SK-N-MC (cell line): Measurements from ENCODE around the gene PPARG.

Experiments
- DNase-seq: peaks from one replicate; pipeline ENCODE4 v3.0.0-alpha.2; 2011; ENCODE audit warnings: low read depth, low spot score
- H3K27ac ChIP-seq: fragments of 200-600 bp; sonication (generic); 2 replicates; pipeline ENCODE4 v1.5.1; 2016; ENCODE audit warnings: mixed run types
- H3K36me3 ChIP-seq: fragments of 200-600 bp; sonication (generic); 2 replicates; pipeline ENCODE4 v1.6.1; 2017; ENCODE audit warnings: antibody characterized with exemption, low read length, mixed read lengths; ENCODE audit not compliant: insufficient read depth
- H3K4me3 ChIP-seq: fragments of 200-600 bp; sonication (generic); 2 replicates; pipeline ENCODE4 v1.5.1; 2016
- H3K9ac ChIP-seq: fragments of 200-600 bp; sonication (generic); 2 replicates; pipeline ENCODE4 v1.8.0; 2017; ENCODE audit warnings: mixed run types, mixed read lengths; ENCODE audit not compliant: insufficient read length
- H3K9me3 ChIP-seq: fragments of 200-600 bp; sonication (generic); 2 replicates; pipeline ENCODE4 v1.6.1; 2017; ENCODE audit warnings: low read depth, mild to moderate bottlenecking, antibody characterized with exemption, low read length, moderate library complexity, mixed read lengths
- EZH2 ChIP-seq: fragments of 200-600 bp; sonication (generic); IDR thresholded peaks from one replicate; pipeline ENCODE4 v1.6.1; 2017; ENCODE audit warnings: antibody characterized with exemption
- FOXP2 ChIP-seq: optimal IDR thresholded peaks from 2 replicates; pipeline ENCODE3; 2011; ENCODE audit warnings: mild to moderate bottlenecking, moderate library complexity; ENCODE audit not compliant: insufficient read depth; ENCODE audit errors: extremely low read length, control extremely low read depth
- POLR2AphosphoS5 ChIP-seq: IDR thresholded peaks from 2 replicates; pipeline ENCODE4 v1.6.1; 2012; ENCODE audit warnings: mild to moderate bottlenecking, low read depth, low read length, borderline replicate concordance

The PPARG gene

DNA sequence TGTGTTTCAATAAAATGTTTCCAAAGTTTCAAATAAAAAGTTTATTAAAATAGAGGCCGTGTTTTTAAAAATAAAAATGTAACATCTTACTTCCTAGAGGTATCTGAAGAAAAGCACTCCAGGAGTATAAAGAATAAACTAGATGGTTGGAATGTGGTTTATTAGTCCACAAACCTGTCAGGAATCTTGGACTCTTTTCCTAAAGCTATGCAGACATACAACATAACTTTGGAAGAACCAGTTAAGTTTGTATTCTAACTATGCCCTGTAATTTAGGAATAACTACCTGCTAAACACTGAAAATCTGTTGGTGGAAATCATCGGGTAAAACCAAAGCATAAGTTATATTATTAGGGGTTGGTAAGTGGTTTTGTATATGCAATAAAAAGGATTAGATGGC lies 51.6 kb downstream of the PPARG start:
- no peak overlapping the region for H3K4me3 ChIP-seq
- no peaks in the 10 kb centered on the region for H3K9me3 ChIP-seq
- no peak overlapping the region for H3K9ac ChIP-seq
- H3K36me3 ChIP-seq = no peaks in the 10 kb centered on the region
- H3K27ac ChIP-seq = no peak overlapping the region
- no peak for DNase-seq
- TF ChIP-seq FOXP2 = no peak

- Histone ChIP-seq H3K36me3 (no peaks in the 10 kb centered on the region), H3K27ac (no peak overlapping the region), H3K9me3 (no peaks in the 10 kb centered on the region), H3K9ac (no peak overlapping the region), H3K4me3 (no peak overlapping the region)
- TF ChIP-seq POLR2AphosphoS5 (no peak), FOXP2 (no peak), EZH2 (no peak)
- DNase-seq = no peak
These were observed 53.3 kb downstream of the PPARG start for GRCh38 chr3:12342151-12342550.

DNA sequence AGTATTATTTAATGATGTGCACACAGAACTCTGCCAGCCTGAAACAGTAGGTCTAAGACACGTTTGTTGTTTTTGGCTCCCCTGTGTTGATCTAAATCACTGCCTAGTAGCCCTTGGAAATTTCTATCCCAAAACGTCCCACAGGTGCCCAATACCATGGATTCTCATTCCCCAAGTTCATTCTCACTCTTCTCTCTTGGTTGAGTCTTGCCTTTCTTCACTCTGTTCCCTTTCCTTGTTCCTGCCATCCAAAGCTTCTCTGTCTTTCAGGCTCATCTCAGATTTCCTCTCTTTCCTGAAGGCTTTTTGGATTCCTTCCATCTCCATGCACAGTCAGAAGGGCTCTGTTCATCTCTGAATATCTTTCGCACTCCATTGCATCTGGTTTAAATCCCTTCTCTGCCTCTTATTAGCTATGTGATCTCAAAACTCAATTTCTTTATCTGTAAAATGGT lies 54.2 kb downstream of the PPARG start:
- no peaks in the 10 kb centered on the region for H3K36me3 ChIP-seq
- DNase-seq = no peak

DNA sequence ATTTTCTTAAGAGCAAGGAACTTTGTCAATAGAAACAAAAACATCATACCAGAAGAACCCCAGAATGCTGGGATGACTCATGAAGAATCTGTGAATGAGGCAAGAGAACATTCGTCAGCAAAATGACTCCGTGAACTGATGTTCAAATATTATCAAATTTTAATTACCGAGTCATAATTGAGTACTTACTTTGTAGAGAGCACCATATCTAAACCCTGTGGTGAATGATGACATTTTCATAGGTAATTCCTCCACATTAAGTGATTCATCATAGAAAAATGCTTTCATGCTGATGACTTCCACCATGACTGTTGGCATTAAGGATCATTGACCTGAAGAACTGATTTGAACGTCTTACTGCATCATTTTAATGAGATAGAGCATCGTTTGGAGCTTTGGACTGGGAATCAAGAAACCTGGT lies 56.3 kb downstream of the PPARG start:
- Histone ChIP-seq H3K9me3 (no peaks in the 10 kb centered on the region), H3K36me3 (no peaks in the 10 kb centered on the region), H3K4me3 (no peak overlapping the region), H3K27ac (no peak overlapping the region), H3K9ac (no peak overlapping the region)
- no peak for DNase-seq
- TF ChIP-seq FOXP2 (no peak), EZH2 (no peak), POLR2AphosphoS5 (no peak)

More for the DNA sequence above, 54.2 kb downstream of the PPARG start:
- H3K4me3 ChIP-seq = no peak overlapping the region
- no peak overlapping the region for H3K27ac ChIP-seq
- H3K9me3 ChIP-seq = no peaks in the 10 kb centered on the region
- TF ChIP-seq POLR2AphosphoS5 = no peak
- no peak overlapping the region for H3K9ac ChIP-seq

GRCh38 chr3:12345584-12346494 lies 57.0 kb downstream of the PPARG start:
- H3K27ac ChIP-seq = no peak overlapping the region
- H3K9ac ChIP-seq = no peak overlapping the region
- H3K9me3 ChIP-seq = no peaks in the 10 kb centered on the region
- H3K4me3 ChIP-seq = no peak overlapping the region
- TF ChIP-seq POLR2AphosphoS5 (no peak), FOXP2 (no peak), EZH2 (no peak)
- DNase-seq = no peak
- no peaks in the 10 kb centered on the region for H3K36me3 ChIP-seq

- no peak overlapping the region for H3K9ac ChIP-seq
- no peak overlapping the region for H3K4me3 ChIP-seq
- H3K9me3 ChIP-seq = no peaks in the 10 kb centered on the region
- H3K27ac ChIP-seq = no peak overlapping the region
- H3K36me3 ChIP-seq = no peaks in the 10 kb centered on the region
- TF ChIP-seq POLR2AphosphoS5 = no peak
- no peak for TF ChIP-seq EZH2
- no peak for TF ChIP-seq FOXP2
- no peak for DNase-seq
These were observed 58.4 kb downstream of the PPARG start for GRCh38 chr3:12347301-12347700.

DNA sequence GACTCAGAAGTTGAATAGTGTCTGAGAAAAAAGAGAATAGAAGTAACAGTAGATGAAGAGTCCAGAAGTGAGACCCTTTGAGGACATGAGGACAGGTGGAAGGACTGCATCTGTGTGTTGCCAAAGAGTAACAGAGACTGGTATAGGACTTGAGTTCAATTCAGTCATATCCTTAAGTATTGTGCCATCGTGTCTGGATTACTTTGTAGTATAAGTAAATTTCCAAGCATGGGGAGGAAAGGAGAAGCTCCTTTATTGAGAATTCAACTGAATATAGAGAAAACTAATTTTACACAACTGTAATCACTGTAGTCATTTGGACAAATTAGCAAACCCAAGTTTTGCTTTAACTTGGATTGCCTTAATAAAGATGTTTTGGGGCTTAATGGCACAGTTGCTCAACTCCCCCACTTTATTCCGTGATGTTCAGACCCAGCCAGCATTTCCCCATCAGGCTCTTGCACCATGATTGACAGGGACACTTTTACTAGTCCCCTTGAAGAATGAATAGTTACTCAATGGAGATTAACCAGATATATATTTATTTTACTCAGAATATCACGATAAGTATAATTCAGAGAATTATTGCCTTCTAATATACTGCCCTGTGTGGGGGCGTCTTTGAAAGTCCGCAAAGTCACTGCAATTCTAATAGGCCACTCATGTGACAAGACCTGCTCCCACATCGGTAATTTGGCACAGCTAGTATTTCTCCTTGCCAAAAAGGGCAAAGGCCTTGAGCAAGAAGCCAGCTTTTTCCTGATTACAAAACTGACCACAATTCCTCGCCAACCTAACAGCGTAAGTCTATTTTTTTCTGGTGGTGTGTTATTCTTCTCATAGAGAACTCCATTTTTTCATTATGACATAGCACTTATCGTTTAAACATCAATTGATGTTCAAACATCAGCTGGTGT lies 61.3 kb downstream of the PPARG start:
- Histone ChIP-seq H3K4me3 (no peak overlapping the region), H3K9ac (no peak overlapping the region), H3K9me3 (no peaks in the 10 kb centered on the region), H3K36me3 (no peaks in the 10 kb centered on the region), H3K27ac (no peak overlapping the region)
- TF ChIP-seq POLR2AphosphoS5 (no peak), FOXP2 (no peak), EZH2 (no peak)
- DNase-seq = no peak

DNA sequence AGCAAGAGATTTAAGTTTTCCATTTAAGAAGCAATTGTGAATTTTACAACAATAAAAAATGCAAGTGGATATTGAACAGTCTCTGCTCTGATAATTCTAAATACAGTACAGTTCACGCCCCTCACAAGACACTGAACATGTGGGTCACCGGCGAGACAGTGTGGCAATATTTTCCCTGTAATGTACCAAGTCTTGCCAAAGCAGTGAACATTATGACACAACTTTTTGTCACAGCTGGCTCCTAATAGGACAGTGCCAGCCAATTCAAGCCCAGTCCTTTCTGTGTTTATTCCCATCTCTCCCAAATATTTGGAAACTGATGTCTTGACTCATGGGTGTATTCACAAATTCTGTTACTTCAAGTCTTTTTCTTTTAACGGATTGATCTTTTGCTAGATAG lies 62.3 kb downstream of the PPARG start:
- DNase-seq = no peak
- Histone ChIP-seq H3K9me3 (no peaks in the 10 kb centered on the region), H3K27ac (no peak overlapping the region), H3K9ac (no peak overlapping the region), H3K36me3 (no peaks in the 10 kb centered on the region), H3K4me3 (no peak overlapping the region)
- TF ChIP-seq EZH2 (no peak), POLR2AphosphoS5 (no peak), FOXP2 (no peak)
